ENCODE measurements around the gene MYCBPAP. TPM values are rescaled to one million over a fixed set of nuclear protein-coding genes. Genes with fewer than 3 reads are reported as not detected.

The MYCBPAP gene
- total RNA-seq, 2 donors from 2014 or later, result 8.9 to 24.3 TPM

GRCh38 chr17:50502301-50502990 is 5.8 kb upstream of the MYCBPAP start:
- DNase-seq (no peak), ATAC-seq (replicated peaks in 1 of 2) (peak; percentile 30 to 38)
- Mint-ChIP-seq H3K4me3 (no peak overlapping the region), H3K27me3 (ENCODE audit: low read depth) (no peaks in the 10 kb centered on the region), H3K4me1 (ENCODE audit: low read depth) (peaks cover 21% of the 10 kb centered on the region), H3K27ac (no peak overlapping the region), H3K9me3 (no peaks in the 10 kb centered on the region), H3K36me3 (ENCODE audit: insufficient read depth in 2 of 2) (no peaks in the 10 kb centered on the region)

GRCh38 chr17:50505591-50506130 is 2.6 kb upstream of the MYCBPAP start:
- peaks cover 47% of the 10 kb centered on the region for H3K4me1 Mint-ChIP-seq (ENCODE audit: low read depth)
- H3K9me3 Mint-ChIP-seq, result no peaks in the 10 kb centered on the region
- H3K27ac Mint-ChIP-seq, result no peak overlapping the region
- no peak for DNase-seq
- ATAC-seq (replicated peaks in 1 of 2), result no peak
- H3K27me3 Mint-ChIP-seq (ENCODE audit: low read depth), result no peaks in the 10 kb centered on the region
- no peaks in the 10 kb centered on the region for H3K36me3 Mint-ChIP-seq (ENCODE audit: insufficient read depth in 2 of 2)
- no peak overlapping the region for H3K4me3 Mint-ChIP-seq

- Mint-ChIP-seq H3K4me3 (no peak overlapping the region), H3K27me3 (ENCODE audit: low read depth) (no peaks in the 10 kb centered on the region), H3K36me3 (ENCODE audit: insufficient read depth in 2 of 2) (no peaks in the 10 kb centered on the region), H3K27ac (no peak overlapping the region), H3K4me1 (ENCODE audit: low read depth) (peaks cover 53% of the 10 kb centered on the region), H3K9me3 (no peaks in the 10 kb centered on the region)
- no peak for DNase-seq
- ATAC-seq (replicated peaks in 1 of 2), result no peak
Observed at GRCh38 chr17:50506298-50506697, 1.9 kb upstream of the MYCBPAP start.

- Mint-ChIP-seq H3K9me3 (no peaks in the 10 kb centered on the region), H3K4me3 (peak overlapping the region; percentile 93 to 96), H3K27ac (peak overlapping the region; percentile 54), H3K4me1 (ENCODE audit: low read depth) (peaks cover 59% of the 10 kb centered on the region), H3K27me3 (ENCODE audit: low read depth) (no peaks in the 10 kb centered on the region), H3K36me3 (ENCODE audit: insufficient read depth in 2 of 2) (no peaks in the 10 kb centered on the region)
- DNase-seq, result no peak
- ATAC-seq (replicated peaks in 1 of 2), result no peak
Observed at GRCh38 chr17:50508573-50509460, 578 bp downstream of the MYCBPAP start.

GRCh38 chr17:50511058-50511457 is 2.8 kb downstream of the MYCBPAP start:
- no peaks in the 10 kb centered on the region for H3K36me3 Mint-ChIP-seq (ENCODE audit: insufficient read depth in 2 of 2)
- peak overlapping the region; percentile 29 for H3K27ac Mint-ChIP-seq
- peak; percentile 68 to 75 for DNase-seq
- ATAC-seq (replicated peaks in 1 of 2), result peak; percentile 78 to 80
- no peaks in the 10 kb centered on the region for H3K9me3 Mint-ChIP-seq
- H3K4me1 Mint-ChIP-seq (ENCODE audit: low read depth), result peaks cover 55% of the 10 kb centered on the region
- peak overlapping the region; percentile 50 to 75 for H3K4me3 Mint-ChIP-seq
- H3K27me3 Mint-ChIP-seq (ENCODE audit: low read depth), result no peaks in the 10 kb centered on the region

GRCh38 chr17:50513495-50513894 is 5.3 kb downstream of the MYCBPAP start:
- no peaks in the 10 kb centered on the region for H3K9me3 Mint-ChIP-seq
- H3K4me3 Mint-ChIP-seq, result no peak overlapping the region
- DNase-seq, result no peak
- no peaks in the 10 kb centered on the region for H3K27me3 Mint-ChIP-seq (ENCODE audit: low read depth)
- no peaks in the 10 kb centered on the region for H3K36me3 Mint-ChIP-seq (ENCODE audit: insufficient read depth in 2 of 2)
- ATAC-seq (replicated peaks in 1 of 2), result no peak
- H3K4me1 Mint-ChIP-seq (ENCODE audit: low read depth), result peaks cover 58% of the 10 kb centered on the region
- H3K27ac Mint-ChIP-seq, result no peak overlapping the region

- Mint-ChIP-seq H3K9me3 (no peaks in the 10 kb centered on the region), H3K27ac (no peak overlapping the region), H3K36me3 (ENCODE audit: insufficient read depth in 2 of 2) (no peaks in the 10 kb centered on the region), H3K4me1 (ENCODE audit: low read depth) (peaks cover 50% of the 10 kb centered on the region), H3K4me3 (no peak overlapping the region), H3K27me3 (ENCODE audit: low read depth) (no peaks in the 10 kb centered on the region)
- no peak for DNase-seq
- ATAC-seq (replicated peaks in 1 of 2), result no peak
Observed at GRCh38 chr17:50514388-50514787, 6.1 kb downstream of the MYCBPAP start.

GRCh38 chr17:50514936-50515702 is 6.9 kb downstream of the MYCBPAP start:
- H3K27ac Mint-ChIP-seq, result no peak overlapping the region
- no peaks in the 10 kb centered on the region for H3K27me3 Mint-ChIP-seq (ENCODE audit: low read depth)
- H3K36me3 Mint-ChIP-seq (ENCODE audit: insufficient read depth in 2 of 2), result no peaks in the 10 kb centered on the region
- no peak overlapping the region for H3K4me3 Mint-ChIP-seq
- DNase-seq (no peak), ATAC-seq (replicated peaks in 1 of 2) (no peak)
- no peaks in the 10 kb centered on the region for H3K9me3 Mint-ChIP-seq
- H3K4me1 Mint-ChIP-seq (ENCODE audit: low read depth), result peaks cover 42% of the 10 kb centered on the region

GRCh38 chr17:50517011-50517410 is 8.8 kb downstream of the MYCBPAP start:
- H3K27me3 Mint-ChIP-seq (ENCODE audit: low read depth), result no peaks in the 10 kb centered on the region
- no peak overlapping the region for H3K4me3 Mint-ChIP-seq
- no peaks in the 10 kb centered on the region for H3K9me3 Mint-ChIP-seq
- peaks cover 24% of the 10 kb centered on the region for H3K4me1 Mint-ChIP-seq (ENCODE audit: low read depth)
- H3K27ac Mint-ChIP-seq, result no peak overlapping the region
- no peaks in the 10 kb centered on the region for H3K36me3 Mint-ChIP-seq (ENCODE audit: insufficient read depth in 2 of 2)
- DNase-seq (no peak), ATAC-seq (replicated peaks in 1 of 2) (no peak)

GRCh38 chr17:50517504-50518383 is 9.5 kb downstream of the MYCBPAP start:
- H3K4me1 Mint-ChIP-seq (ENCODE audit: low read depth), result peaks cover 19% of the 10 kb centered on the region
- no peak for ATAC-seq (replicated peaks in 1 of 2)
- no peaks in the 10 kb centered on the region for H3K27me3 Mint-ChIP-seq (ENCODE audit: low read depth)
- no peak overlapping the region for H3K4me3 Mint-ChIP-seq
- H3K27ac Mint-ChIP-seq, result no peak overlapping the region
- no peak for DNase-seq
- H3K9me3 Mint-ChIP-seq, result no peaks in the 10 kb centered on the region
- H3K36me3 Mint-ChIP-seq (ENCODE audit: insufficient read depth in 2 of 2), result no peaks in the 10 kb centered on the region

GRCh38 chr17:50518384-50519023 is 10.3 kb downstream of the MYCBPAP start:
- no peak for ATAC-seq (replicated peaks in 1 of 2)
- no peak for DNase-seq
- Mint-ChIP-seq H3K27ac (no peak overlapping the region), H3K27me3 (ENCODE audit: low read depth) (no peaks in the 10 kb centered on the region), H3K4me1 (ENCODE audit: low read depth) (peaks cover 19% of the 10 kb centered on the region), H3K9me3 (no peaks in the 10 kb centered on the region), H3K4me3 (no peak overlapping the region), H3K36me3 (ENCODE audit: insufficient read depth in 2 of 2) (no peaks in the 10 kb centered on the region)

Data from activated T-cell treated with anti-CD3 and anti-CD28 coated beads, Interleukin-2, amount 50 U/mL, for 72 hours (primary cell).